ENCODE data around the gene PPP4R1. TPM values are rescaled to one million over a fixed set of nuclear protein-coding genes. Genes with fewer than 3 reads are reported as not detected.
A peak's percentile ranks its signal among the peaks of the same experiment; 100 is the strongest.

Gene PPP4R1
- total RNA-seq, 1 experiment from 2014 or later = 66.7 TPM

DNA sequence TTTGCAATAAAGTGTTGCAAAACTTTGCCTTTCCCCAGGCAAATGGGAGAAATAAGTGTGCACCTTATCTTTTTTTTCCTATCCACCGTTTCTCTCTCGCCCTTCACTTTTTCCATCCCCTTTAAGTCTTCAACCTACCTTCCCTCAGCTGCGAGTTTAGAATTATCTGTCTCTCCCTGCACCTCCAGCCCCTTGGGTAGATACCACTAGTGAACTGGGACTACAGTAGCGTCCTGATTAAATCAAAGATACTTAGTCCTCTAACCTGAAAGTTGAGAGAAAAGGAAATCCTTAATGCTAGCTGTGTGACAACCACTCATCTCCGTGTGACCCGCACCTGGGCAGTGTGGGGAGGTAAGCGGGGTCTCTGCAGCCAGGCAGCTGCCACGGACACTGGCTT lies 16.1 kb upstream of the PPP4R1 start:
- Histone ChIP-seq H3K4me3 (replicated peaks in 1 of 2; ENCODE audit: low read depth in 1 of 2, low read length in 2 of 2) (no peak overlapping the region), H3K27ac (ENCODE audit: low read depth, low read length) (no peak overlapping the region), H2AFZ (ENCODE audit: low read depth, low read length, poor library complexity, severe bottlenecking) (peak overlapping the region; percentile 93), H3K36me3 (ENCODE audit: control insufficient read depth in 1 of 2, insufficient read depth in 2 of 2, low read length in 2 of 2) (no peaks in the 10 kb centered on the region), H3K4me2 (ENCODE audit: low read length) (no peak overlapping the region), H4K20me1 (ENCODE audit: insufficient read depth) (no peaks in the 10 kb centered on the region), H3K9me2 (ENCODE audit: insufficient read depth) (no peaks in the 10 kb centered on the region), H3K9me3 (ENCODE audit: control insufficient read depth in 1 of 2, insufficient read depth in 1 of 2, low read depth in 1 of 2, low read length in 2 of 2) (peaks cover 0 to 4% of the 10 kb centered on the region in 2 experiments; a peak in 1 of 4 replicates), H3K9ac (ENCODE audit: low read length) (no peak overlapping the region), H3K27me3 (ENCODE audit: insufficient read depth, low read length) (no peaks in the 10 kb centered on the region), H3K79me2 (ENCODE audit: insufficient read depth, low read length) (no peaks in the 10 kb centered on the region), H3K4me1 (ENCODE audit: control insufficient read depth in 1 of 2, insufficient read depth in 2 of 2, low read length in 2 of 2) (peaks cover 14 to 27% of the 10 kb centered on the region in 2 experiments)
- ATAC-seq (no peak), DNase-seq (ENCODE audit: low read depth, low spot score) (no peak)
- RAD21 ChIA-PET (ENCODE audit: low non-redundant PET in 1 of 2, low total read pairs in 2 of 2, uncharacterized antibody in 2 of 2, unreplicated experiment in 2 of 2) = no interaction called here
- TF ChIP-seq RAD21 (IDR thresholded peaks at IDR 0.05; ENCODE audit: low read depth) (no peak), EZH2phosphoT487 (IDR thresholded peaks at IDR 0.05; ENCODE audit: borderline replicate concordance) (no peak), EGR1 (IDR thresholded peaks at IDR 0.05; ENCODE audit: low read depth) (no peak), JUND (IDR thresholded peaks at IDR 0.05) (no peak), EZH2 (IDR thresholded peaks at IDR 0.05) (no peak), POLR2AphosphoS5 (IDR thresholded peaks at IDR 0.05; ENCODE audit: low read depth, low read length) (no peak), FOSL1 (IDR thresholded peaks at IDR 0.05; ENCODE audit: low read depth) (no peak), CBX3 (IDR thresholded peaks at IDR 0.05; ENCODE audit: low read depth) (no peak), TCF7L2 (IDR thresholded peaks at IDR 0.05; ENCODE audit: borderline replicate concordance, extremely low read depth, insufficient read depth, insufficient read length) (no peak), ZFX (IDR thresholded peaks at IDR 0.05) (no peak), ELF1 (IDR thresholded peaks at IDR 0.05; ENCODE audit: borderline replicate concordance, low read depth) (no peak), YY1 (IDR thresholded peaks at IDR 0.05; ENCODE audit: extremely low read depth, insufficient replicate concordance, low read depth, low read length) (no peak), SIN3A (IDR thresholded peaks at IDR 0.05; ENCODE audit: low read depth) (no peak), SP1 (IDR thresholded peaks at IDR 0.05; ENCODE audit: low read depth) (no peak), CEBPB (IDR thresholded peaks at IDR 0.05; ENCODE audit: low read depth) (no peak)
- TF ChIP-seq, protein P1, sequence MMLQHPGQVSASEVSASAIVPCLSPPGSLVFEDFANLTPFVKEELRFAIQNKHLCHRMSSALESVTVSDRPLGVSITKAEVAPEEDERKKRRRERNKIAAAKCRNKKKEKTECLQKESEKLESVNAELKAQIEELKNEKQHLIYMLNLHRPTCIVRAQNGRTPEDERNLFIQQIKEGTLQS (IDR thresholded peaks at IDR 0.05) = no peak
- TF ChIP-seq, protein P2, sequence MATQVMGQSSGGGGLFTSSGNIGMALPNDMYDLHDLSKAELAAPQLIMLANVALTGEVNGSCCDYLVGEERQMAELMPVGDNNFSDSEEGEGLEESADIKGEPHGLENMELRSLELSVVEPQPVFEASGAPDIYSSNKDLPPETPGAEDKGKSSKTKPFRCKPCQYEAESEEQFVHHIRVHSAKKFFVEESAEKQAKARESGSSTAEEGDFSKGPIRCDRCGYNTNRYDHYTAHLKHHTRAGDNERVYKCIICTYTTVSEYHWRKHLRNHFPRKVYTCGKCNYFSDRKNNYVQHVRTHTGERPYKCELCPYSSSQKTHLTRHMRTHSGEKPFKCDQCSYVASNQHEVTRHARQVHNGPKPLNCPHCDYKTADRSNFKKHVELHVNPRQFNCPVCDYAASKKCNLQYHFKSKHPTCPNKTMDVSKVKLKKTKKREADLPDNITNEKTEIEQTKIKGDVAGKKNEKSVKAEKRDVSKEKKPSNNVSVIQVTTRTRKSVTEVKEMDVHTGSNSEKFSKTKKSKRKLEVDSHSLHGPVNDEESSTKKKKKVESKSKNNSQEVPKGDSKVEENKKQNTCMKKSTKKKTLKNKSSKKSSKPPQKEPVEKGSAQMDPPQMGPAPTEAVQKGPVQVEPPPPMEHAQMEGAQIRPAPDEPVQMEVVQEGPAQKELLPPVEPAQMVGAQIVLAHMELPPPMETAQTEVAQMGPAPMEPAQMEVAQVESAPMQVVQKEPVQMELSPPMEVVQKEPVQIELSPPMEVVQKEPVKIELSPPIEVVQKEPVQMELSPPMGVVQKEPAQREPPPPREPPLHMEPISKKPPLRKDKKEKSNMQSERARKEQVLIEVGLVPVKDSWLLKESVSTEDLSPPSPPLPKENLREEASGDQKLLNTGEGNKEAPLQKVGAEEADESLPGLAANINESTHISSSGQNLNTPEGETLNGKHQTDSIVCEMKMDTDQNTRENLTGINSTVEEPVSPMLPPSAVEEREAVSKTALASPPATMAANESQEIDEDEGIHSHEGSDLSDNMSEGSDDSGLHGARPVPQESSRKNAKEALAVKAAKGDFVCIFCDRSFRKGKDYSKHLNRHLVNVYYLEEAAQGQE (IDR thresholded peaks at IDR 0.05; ENCODE audit: low read depth) = no peak
- TF ChIP-seq, protein P3, sequence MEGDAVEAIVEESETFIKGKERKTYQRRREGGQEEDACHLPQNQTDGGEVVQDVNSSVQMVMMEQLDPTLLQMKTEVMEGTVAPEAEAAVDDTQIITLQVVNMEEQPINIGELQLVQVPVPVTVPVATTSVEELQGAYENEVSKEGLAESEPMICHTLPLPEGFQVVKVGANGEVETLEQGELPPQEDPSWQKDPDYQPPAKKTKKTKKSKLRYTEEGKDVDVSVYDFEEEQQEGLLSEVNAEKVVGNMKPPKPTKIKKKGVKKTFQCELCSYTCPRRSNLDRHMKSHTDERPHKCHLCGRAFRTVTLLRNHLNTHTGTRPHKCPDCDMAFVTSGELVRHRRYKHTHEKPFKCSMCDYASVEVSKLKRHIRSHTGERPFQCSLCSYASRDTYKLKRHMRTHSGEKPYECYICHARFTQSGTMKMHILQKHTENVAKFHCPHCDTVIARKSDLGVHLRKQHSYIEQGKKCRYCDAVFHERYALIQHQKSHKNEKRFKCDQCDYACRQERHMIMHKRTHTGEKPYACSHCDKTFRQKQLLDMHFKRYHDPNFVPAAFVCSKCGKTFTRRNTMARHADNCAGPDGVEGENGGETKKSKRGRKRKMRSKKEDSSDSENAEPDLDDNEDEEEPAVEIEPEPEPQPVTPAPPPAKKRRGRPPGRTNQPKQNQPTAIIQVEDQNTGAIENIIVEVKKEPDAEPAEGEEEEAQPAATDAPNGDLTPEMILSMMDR (IDR thresholded peaks at IDR 0.05 in 2 of 3, conservative IDR thresholded peaks at IDR 0.05 in 1 of 3; ENCODE audit: borderline replicate concordance in 1 of 3, insufficient read depth in 1 of 3, low read depth in 2 of 3, low read length in 2 of 3) = no peak
- TF ChIP-seq, protein P4, sequence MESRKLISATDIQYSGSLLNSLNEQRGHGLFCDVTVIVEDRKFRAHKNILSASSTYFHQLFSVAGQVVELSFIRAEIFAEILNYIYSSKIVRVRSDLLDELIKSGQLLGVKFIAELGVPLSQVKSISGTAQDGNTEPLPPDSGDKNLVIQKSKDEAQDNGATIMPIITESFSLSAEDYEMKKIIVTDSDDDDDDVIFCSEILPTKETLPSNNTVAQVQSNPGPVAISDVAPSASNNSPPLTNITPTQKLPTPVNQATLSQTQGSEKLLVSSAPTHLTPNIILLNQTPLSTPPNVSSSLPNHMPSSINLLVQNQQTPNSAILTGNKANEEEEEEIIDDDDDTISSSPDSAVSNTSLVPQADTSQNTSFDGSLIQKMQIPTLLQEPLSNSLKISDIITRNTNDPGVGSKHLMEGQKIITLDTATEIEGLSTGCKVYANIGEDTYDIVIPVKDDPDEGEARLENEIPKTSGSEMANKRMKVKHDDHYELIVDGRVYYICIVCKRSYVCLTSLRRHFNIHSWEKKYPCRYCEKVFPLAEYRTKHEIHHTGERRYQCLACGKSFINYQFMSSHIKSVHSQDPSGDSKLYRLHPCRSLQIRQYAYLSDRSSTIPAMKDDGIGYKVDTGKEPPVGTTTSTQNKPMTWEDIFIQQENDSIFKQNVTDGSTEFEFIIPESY (IDR thresholded peaks at IDR 0.05; ENCODE audit: extremely low read depth, insufficient replicate concordance, low read length) = no peak
- BruUV-seq (replicated peaks) = no TSS peak
- POLR2A ChIA-PET = no interaction called here
- intact Hi-C loops (cut with micrococcal nuclease) = no loop called here
- CTCF ChIA-PET = interaction anchor here (1.0 kb wide), 1 partner anchor 18 kb away, joined by 3 read pairs; no protein-coding TSS in a partner anchor

Data from HCT116 (cell line).